Liver (tissue), 9 donors: ENCODE results near the gene CDC42EP3. TPM values are rescaled to one million over a fixed set of nuclear protein-coding genes. Genes with fewer than 3 reads are reported as not detected.

Source experiments
- DNase-seq: peaks from one replicate; pipeline ENCODE4 v3.0.0-alpha.2; 2017; ENCODE audit warnings: low spot score
- H3K27ac ChIP-seq, 2 donors: one replicate each; pipeline ENCODE4 v1.7.0; 2013; ENCODE audit warnings: inconsistent platforms in 2 of 2, low read length in 2 of 2, control low read depth in 1 of 2, low read depth in 1 of 2, mild to moderate bottlenecking in 1 of 2
- H3K27me3 ChIP-seq, 4 donors: one replicate each; pipeline versions ENCODE4 v1.6.1 to v1.7.0; 2013; ENCODE audit warnings: low read length in 3 of 4, inconsistent platforms in 1 of 4, mild to moderate bottlenecking in 1 of 4, moderate library complexity in 1 of 4; ENCODE audit not compliant: control insufficient read depth in 4 of 4, insufficient read depth in 4 of 4
- H3K36me3 ChIP-seq, 4 donors: one replicate each; pipeline versions ENCODE4 v1.6.1 to v1.7.0; 2013; ENCODE audit warnings: low read length in 3 of 4, mild to moderate bottlenecking in 3 of 4, low read depth in 1 of 4, moderate library complexity in 1 of 4; ENCODE audit not compliant: control insufficient read depth in 4 of 4, insufficient read depth in 3 of 4
- H3K4me1 ChIP-seq, 4 donors: one replicate each; pipeline versions ENCODE4 v1.6.1 to v1.7.0; 2013; ENCODE audit warnings: low read length in 3 of 4, mild to moderate bottlenecking in 3 of 4, moderate library complexity in 1 of 4; ENCODE audit not compliant: control insufficient read depth in 4 of 4, insufficient read depth in 4 of 4
- H3K4me3 ChIP-seq, 3 donors: one replicate each; pipeline versions ENCODE4 v1.6.1 to v1.7.0; 2013; ENCODE audit warnings: low read length in 3 of 3, control low read depth in 1 of 3, low read depth in 1 of 3, mild to moderate bottlenecking in 1 of 3
- H3K9ac ChIP-seq, 2 donors: one replicate each; pipeline ENCODE4 v1.7.0; 2013; ENCODE audit warnings: low read length in 2 of 2, mild to moderate bottlenecking in 2 of 2, moderate library complexity in 2 of 2, control low read depth in 1 of 2, low read depth in 1 of 2
- H3K9me3 ChIP-seq, 4 donors: one replicate each; pipeline versions ENCODE4 v1.6.1 to v1.7.0; 2013; ENCODE audit warnings: low read length in 3 of 4; ENCODE audit not compliant: control insufficient read depth in 4 of 4
- ATF3 ChIP-seq: IDR thresholded peaks from 2 replicates; pipeline ENCODE4 v1.6.1; 2016; ENCODE audit warnings: antibody characterized with exemption
- EGR1 ChIP-seq, 2 donors: IDR thresholded peaks; 2 replicates each; pipeline ENCODE4 v1.6.1; 2016 to 2018; ENCODE audit warnings: antibody characterized with exemption in 2 of 2, low read depth in 2 of 2
- FOXA1 ChIP-seq: IDR thresholded peaks from 2 replicates; pipeline ENCODE4 v1.6.1; 2016; ENCODE audit warnings: antibody characterized with exemption
- FOXA2 ChIP-seq: IDR thresholded peaks from 2 replicates; pipeline ENCODE4 v1.6.1; 2016; ENCODE audit warnings: antibody characterized with exemption
- GABPA ChIP-seq, 2 donors: IDR thresholded peaks in 1 of 2; conservative IDR thresholded peaks in 1 of 2; 2 replicates each; pipeline ENCODE4 v1.6.1; 2016; ENCODE audit warnings: antibody characterized with exemption in 2 of 2, mild to moderate bottlenecking in 1 of 2, moderate library complexity in 1 of 2
- HNF4A ChIP-seq, 2 donors: conservative IDR thresholded peaks; 2 replicates each; pipeline ENCODE4 v1.6.1; 2016; ENCODE audit warnings: antibody characterized with exemption in 2 of 2, mild to moderate bottlenecking in 2 of 2
- HNF4G ChIP-seq: IDR thresholded peaks from 2 replicates; pipeline ENCODE4 v1.6.1; 2016; ENCODE audit warnings: antibody characterized with exemption
- JUND ChIP-seq, 2 donors: IDR thresholded peaks; 2 replicates each; pipeline ENCODE4 v1.6.1; 2016; ENCODE audit warnings: antibody characterized with exemption in 2 of 2
- MAX ChIP-seq: IDR thresholded peaks from 2 replicates; pipeline ENCODE4 v1.6.1; 2016; ENCODE audit warnings: antibody characterized with exemption
- NR2F2 ChIP-seq: IDR thresholded peaks from 2 replicates; pipeline ENCODE4 v1.6.1; 2016; ENCODE audit warnings: antibody characterized with exemption
- RAD21 ChIP-seq, 2 donors: IDR thresholded peaks; 2 replicates each; pipeline ENCODE4 v1.6.1; 2016; ENCODE audit warnings: antibody characterized with exemption in 2 of 2, mild to moderate bottlenecking in 2 of 2
- REST ChIP-seq: IDR thresholded peaks from 2 replicates; pipeline ENCODE4 v1.6.1; 2016; ENCODE audit warnings: antibody characterized with exemption, mild to moderate bottlenecking
- RXRA ChIP-seq, 2 donors: IDR thresholded peaks; 2 replicates each; pipeline ENCODE4 v1.6.1; 2017 to 2018; ENCODE audit warnings: antibody characterized with exemption in 2 of 2, mild to moderate bottlenecking in 1 of 2
- SP1 ChIP-seq: IDR thresholded peaks from 2 replicates; pipeline ENCODE4 v1.6.1; 2018; ENCODE audit warnings: antibody characterized with exemption, mild to moderate bottlenecking
- TAF1 ChIP-seq: conservative IDR thresholded peaks from 2 replicates; pipeline ENCODE4 v1.6.1; 2016; ENCODE audit warnings: antibody characterized with exemption, mild to moderate bottlenecking
- YY1 ChIP-seq: IDR thresholded peaks from 2 replicates; pipeline ENCODE4 v1.6.1; 2016; ENCODE audit warnings: antibody characterized with exemption, mild to moderate bottlenecking
- WGBS: extraction: QIAGEN DNeasy Blood & Tissue Kit; methylation state at CpG from one replicate; pipeline ENCODE4 v1.1.7; 2013; 5-methylcytosine and 5-hydroxymethylcytosine counted together
- polyA plus RNA-seq, 2 donors: library from polyadenylated mRNA; stranded (reverse) in 1 of 2; unstranded in 1 of 2; fragments of 200-250 nt in 1 of 2; fragments of >200 nt in 1 of 2; fragmentation: Nextera tagmentation in 1 of 2; extraction: Ambion mirVana in 1 of 2; gene quantifications; one replicate each; pipeline versions ENCODE4 v1.2.1 to v1.2.3, GENCODE V29; 2013 to 2015
- total RNA-seq, 2 donors: library from RNA; depleted of rRNA; stranded (reverse); fragments of >200 nt; gene quantifications; one replicate each; pipeline ENCODE4 v1.2.3, GENCODE V29; 2014
- TF ChIP-seq, protein P1 (sequence below): fragments of 150-350 bp; IDR thresholded peaks from 2 replicates; pipeline ENCODE4 v1.5.1; 2017; ENCODE audit warnings: improper control_type of control experiment, low read depth, low read length; ENCODE audit not compliant: missing input control
- TF ChIP-seq, protein P2 (sequence below): IDR thresholded peaks from 2 replicates; pipeline ENCODE4 v1.6.1; 2016; ENCODE audit warnings: antibody characterized with exemption
- donor health status: healthy.
- donor health status: healthy.
- donor health status: healthy.
- donor health status: healthy.
- donor health status: healthy.

Gene CDC42EP3
- total and polyA plus RNA-seq, 4 donors: 2.5 to 4.1 (median 3.3) TPM

DNA sequence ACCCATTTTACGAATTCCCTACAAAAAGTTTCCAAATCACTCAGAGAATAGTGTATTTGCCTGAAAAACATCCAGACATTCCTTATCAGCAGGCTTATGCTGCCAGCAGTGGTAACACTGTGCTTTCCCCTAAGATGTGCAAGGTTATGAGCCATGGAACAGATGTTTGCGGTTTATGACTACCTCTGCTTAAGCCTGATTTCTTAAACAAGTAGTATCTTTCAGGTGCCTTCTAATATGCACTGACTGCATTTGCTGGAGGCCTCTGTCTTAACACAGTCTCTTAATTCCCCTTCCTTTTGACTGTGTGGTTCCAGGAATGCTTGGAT, 54.8 kb downstream of the CDC42EP3 start:
- TF ChIP-seq GABPA (IDR thresholded peaks at IDR 0.05 in 1 of 2, conservative IDR thresholded peaks at IDR 0.05 in 1 of 2) (no peak), TAF1 (no peak), EGR1 (IDR thresholded peaks at IDR 0.05; ENCODE audit: low read depth in 2 of 2) (no peak), MAX (no peak), HNF4G (no peak), FOXA2 (no peak), ATF3 (no peak), JUND (IDR thresholded peaks at IDR 0.05) (no peak), RXRA (IDR thresholded peaks at IDR 0.05) (no peak), REST (no peak), SP1 (no peak), HNF4A (conservative IDR thresholded peaks at IDR 0.05) (no peak)
- TF ChIP-seq, protein P1, sequence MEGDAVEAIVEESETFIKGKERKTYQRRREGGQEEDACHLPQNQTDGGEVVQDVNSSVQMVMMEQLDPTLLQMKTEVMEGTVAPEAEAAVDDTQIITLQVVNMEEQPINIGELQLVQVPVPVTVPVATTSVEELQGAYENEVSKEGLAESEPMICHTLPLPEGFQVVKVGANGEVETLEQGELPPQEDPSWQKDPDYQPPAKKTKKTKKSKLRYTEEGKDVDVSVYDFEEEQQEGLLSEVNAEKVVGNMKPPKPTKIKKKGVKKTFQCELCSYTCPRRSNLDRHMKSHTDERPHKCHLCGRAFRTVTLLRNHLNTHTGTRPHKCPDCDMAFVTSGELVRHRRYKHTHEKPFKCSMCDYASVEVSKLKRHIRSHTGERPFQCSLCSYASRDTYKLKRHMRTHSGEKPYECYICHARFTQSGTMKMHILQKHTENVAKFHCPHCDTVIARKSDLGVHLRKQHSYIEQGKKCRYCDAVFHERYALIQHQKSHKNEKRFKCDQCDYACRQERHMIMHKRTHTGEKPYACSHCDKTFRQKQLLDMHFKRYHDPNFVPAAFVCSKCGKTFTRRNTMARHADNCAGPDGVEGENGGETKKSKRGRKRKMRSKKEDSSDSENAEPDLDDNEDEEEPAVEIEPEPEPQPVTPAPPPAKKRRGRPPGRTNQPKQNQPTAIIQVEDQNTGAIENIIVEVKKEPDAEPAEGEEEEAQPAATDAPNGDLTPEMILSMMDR: no peak
- TF ChIP-seq, protein P2, sequence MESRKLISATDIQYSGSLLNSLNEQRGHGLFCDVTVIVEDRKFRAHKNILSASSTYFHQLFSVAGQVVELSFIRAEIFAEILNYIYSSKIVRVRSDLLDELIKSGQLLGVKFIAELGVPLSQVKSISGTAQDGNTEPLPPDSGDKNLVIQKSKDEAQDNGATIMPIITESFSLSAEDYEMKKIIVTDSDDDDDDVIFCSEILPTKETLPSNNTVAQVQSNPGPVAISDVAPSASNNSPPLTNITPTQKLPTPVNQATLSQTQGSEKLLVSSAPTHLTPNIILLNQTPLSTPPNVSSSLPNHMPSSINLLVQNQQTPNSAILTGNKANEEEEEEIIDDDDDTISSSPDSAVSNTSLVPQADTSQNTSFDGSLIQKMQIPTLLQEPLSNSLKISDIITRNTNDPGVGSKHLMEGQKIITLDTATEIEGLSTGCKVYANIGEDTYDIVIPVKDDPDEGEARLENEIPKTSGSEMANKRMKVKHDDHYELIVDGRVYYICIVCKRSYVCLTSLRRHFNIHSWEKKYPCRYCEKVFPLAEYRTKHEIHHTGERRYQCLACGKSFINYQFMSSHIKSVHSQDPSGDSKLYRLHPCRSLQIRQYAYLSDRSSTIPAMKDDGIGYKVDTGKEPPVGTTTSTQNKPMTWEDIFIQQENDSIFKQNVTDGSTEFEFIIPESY: no peak
- no peak overlapping the region for H3K4me3 ChIP-seq
- no peak overlapping the region for H3K27ac ChIP-seq

DNA sequence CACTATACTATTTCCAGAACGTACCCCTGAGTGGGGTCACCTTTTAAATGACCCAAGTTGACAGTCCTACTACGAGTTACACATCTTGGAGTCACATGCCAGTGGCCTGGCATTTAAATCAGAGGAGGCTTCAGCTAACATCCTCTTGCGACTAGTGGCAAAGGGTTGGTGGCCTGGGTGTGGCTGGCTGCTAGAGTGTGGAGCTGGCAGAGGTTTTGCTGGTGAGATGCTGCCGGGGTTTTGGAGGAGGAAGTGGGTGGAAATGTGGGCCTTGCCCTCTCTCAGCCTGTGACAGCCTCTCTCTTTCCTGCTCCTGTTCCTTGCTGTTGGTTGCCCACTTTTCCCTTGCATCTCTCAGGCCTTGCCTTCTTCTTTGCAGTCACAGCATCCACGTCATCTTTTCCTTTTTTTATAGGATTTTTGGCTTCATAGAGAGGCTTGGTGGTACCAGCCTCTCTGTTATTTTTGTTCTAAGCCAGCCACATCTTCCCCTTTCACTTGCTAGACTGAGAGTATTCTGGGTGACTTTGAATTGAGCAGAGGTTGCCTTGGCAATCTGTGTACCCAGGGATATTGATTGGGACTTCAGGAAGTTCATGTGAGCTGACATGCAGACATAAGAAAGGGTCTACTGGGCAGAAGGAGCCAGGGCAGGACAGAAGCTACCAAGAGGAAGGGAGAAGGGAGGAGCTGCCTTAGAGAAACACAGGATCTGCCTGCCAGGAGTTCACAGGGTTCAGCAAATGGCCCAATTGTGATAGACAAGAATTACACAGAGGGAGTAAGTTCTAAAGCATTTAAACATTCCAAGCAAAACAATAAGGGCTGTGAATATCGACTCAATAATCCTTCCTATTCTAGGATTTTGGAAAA, 55.4 kb downstream of the CDC42EP3 start:
- H3K4me1 ChIP-seq: peaks cover 0 to 3% (median 0%) of the 10 kb centered on the region in 4 donors
- no peaks in the 10 kb centered on the region for H3K36me3 ChIP-seq
- H3K4me3 ChIP-seq: no peak overlapping the region
- H3K9me3 ChIP-seq: no peaks in the 10 kb centered on the region
- H3K9ac ChIP-seq: no peak overlapping the region
- H3K27ac ChIP-seq: peak overlapping the region in 1 of 2 donors; percentile 43
- 74% methylated on average over 6 of the region's 6 CpGs for WGBS
- no peaks in the 10 kb centered on the region for H3K27me3 ChIP-seq
- no peak for TF ChIP-seq JUND (IDR thresholded peaks at IDR 0.05)
- TF ChIP-seq RAD21 (IDR thresholded peaks at IDR 0.05): no peak
- no peak for TF ChIP-seq RXRA (IDR thresholded peaks at IDR 0.05)
- no peak for TF ChIP-seq TAF1
- no peak for TF ChIP-seq NR2F2
- no peak for TF ChIP-seq EGR1 (IDR thresholded peaks at IDR 0.05; ENCODE audit: low read depth in 2 of 2)
- TF ChIP-seq FOXA2: no peak
- no peak for TF ChIP-seq YY1
- no peak for TF ChIP-seq FOXA1
- TF ChIP-seq, protein P2: no peak
- no peak for TF ChIP-seq SP1
- TF ChIP-seq HNF4G: no peak
- no peak for TF ChIP-seq ATF3
- TF ChIP-seq MAX: no peak
- no peak for TF ChIP-seq GABPA (IDR thresholded peaks at IDR 0.05 in 1 of 2, conservative IDR thresholded peaks at IDR 0.05 in 1 of 2)
- TF ChIP-seq HNF4A (conservative IDR thresholded peaks at IDR 0.05): no peak
- DNase-seq: no peak

More for the DNA sequence above, 54.8 kb downstream of the CDC42EP3 start:
- Histone ChIP-seq H3K9ac (no peak overlapping the region), H3K27me3 (no peaks in the 10 kb centered on the region), H3K9me3 (no peaks in the 10 kb centered on the region), H3K36me3 (no peaks in the 10 kb centered on the region), H3K4me1 (peaks cover 0 to 3% (median 0%) of the 10 kb centered on the region in 4 donors)
- WGBS: 88% methylated on average over 2 of the region's 2 CpGs
- no peak for DNase-seq
